Measurements from ENCODE around the gene HOXC4.

DNA sequence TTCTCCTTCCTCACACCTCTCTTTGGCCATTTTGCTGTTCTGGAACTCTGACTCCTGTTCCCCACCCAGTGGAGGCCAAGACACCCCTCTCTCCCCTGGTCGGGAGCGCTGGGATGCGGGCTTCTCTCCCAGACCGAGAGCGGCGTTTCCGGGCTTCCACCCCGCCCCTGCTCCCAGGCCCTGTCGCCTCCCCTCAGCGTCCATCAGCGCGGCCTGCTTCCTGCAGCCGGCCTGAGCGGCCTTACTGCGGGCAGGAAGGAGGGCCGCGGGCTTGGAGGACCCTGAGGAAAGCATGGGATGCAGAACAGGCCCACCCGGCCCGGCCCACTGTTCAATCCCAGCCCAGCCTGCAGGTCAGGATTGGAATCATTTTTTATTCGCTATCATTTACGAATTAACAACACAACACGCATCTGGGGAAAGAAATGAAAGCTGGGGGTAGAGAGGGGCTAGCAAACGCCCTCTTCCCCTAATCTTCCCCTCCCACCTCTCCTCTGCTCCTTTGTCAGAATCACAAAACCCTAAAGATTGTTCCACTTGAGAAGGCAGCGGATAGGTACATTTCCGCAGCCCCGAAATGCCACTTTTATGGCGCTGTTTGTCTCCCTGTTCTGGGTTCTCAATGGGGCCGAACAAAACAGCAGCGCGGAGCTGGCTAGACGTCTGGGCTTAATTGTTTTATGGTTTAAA, 48.6 kb upstream of the HOXC4 start:
- TF ChIP-seq, protein P1, sequence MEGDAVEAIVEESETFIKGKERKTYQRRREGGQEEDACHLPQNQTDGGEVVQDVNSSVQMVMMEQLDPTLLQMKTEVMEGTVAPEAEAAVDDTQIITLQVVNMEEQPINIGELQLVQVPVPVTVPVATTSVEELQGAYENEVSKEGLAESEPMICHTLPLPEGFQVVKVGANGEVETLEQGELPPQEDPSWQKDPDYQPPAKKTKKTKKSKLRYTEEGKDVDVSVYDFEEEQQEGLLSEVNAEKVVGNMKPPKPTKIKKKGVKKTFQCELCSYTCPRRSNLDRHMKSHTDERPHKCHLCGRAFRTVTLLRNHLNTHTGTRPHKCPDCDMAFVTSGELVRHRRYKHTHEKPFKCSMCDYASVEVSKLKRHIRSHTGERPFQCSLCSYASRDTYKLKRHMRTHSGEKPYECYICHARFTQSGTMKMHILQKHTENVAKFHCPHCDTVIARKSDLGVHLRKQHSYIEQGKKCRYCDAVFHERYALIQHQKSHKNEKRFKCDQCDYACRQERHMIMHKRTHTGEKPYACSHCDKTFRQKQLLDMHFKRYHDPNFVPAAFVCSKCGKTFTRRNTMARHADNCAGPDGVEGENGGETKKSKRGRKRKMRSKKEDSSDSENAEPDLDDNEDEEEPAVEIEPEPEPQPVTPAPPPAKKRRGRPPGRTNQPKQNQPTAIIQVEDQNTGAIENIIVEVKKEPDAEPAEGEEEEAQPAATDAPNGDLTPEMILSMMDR (IDR thresholded peaks at IDR 0.05) = no peak
- TF ChIP-seq POLR2AphosphoS5 (IDR thresholded peaks at IDR 0.05) (no peak), EP300 (IDR thresholded peaks at IDR 0.05) (no peak)
